Activated effector memory CD4-positive, alpha-beta T cell treated with Interleukin-2 at 50 U/mL for 16 hours (primary cell): ENCODE measurements around the gene SH3BP4.

ENCODE experiments used
- DNase-seq: peaks from one replicate; pipeline ENCODE4 v3.0.0-alpha.2; 2020

The SH3BP4 gene

GRCh38 chr2:234945339-234945873 is 6.4 kb upstream of the SH3BP4 start:
- DNase-seq: no peak

GRCh38 chr2:234947556-234947955 is 4.3 kb upstream of the SH3BP4 start:
- no peak for DNase-seq

DNA sequence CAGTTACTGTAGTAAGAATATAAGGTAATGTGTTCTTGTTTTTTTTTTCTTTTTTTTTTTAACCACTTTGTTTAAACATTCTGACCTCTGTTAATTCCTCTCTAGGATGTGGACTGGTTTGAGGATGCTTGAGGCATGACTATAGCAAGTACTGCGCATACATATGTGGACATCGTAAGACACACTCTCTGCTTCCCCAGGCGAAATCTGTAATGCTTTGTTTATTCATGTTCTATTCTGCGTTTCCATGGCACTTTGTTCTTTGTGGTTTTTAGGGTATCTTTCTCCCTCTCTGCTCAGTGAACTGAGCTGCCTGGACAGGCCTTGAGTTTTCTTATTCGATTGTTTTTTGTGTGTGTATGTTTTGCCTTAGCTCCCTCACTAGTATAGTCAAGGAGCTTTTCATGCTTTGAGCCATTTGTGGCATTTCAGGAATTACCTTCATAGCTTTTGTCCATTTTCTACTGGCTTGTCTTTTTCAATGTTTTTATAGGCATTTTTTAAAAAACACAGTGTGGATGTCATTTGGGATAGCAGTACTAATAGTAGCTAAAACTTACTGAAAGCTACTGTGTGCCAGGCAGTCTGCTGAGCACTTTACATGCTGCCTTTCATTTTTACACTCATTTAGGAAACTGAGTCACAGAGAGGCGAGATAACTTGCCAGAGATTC is 1.9 kb upstream of the SH3BP4 start:
- no peak for DNase-seq

DNA sequence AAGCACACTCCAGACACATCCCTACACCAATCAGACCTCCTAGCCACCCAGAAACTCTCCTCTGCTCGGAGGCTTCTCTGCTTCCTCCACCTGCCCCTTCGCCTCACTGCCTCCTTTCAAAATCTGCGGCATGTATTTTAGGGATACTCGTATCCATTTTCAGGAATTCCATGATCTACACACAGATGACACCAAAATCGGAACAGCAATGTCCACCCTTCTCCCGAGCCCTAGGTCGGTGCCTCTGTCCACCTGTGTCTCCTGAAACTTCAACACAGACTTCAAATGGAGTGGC is 1.4 kb upstream of the SH3BP4 start:
- DNase-seq: no peak

DNA sequence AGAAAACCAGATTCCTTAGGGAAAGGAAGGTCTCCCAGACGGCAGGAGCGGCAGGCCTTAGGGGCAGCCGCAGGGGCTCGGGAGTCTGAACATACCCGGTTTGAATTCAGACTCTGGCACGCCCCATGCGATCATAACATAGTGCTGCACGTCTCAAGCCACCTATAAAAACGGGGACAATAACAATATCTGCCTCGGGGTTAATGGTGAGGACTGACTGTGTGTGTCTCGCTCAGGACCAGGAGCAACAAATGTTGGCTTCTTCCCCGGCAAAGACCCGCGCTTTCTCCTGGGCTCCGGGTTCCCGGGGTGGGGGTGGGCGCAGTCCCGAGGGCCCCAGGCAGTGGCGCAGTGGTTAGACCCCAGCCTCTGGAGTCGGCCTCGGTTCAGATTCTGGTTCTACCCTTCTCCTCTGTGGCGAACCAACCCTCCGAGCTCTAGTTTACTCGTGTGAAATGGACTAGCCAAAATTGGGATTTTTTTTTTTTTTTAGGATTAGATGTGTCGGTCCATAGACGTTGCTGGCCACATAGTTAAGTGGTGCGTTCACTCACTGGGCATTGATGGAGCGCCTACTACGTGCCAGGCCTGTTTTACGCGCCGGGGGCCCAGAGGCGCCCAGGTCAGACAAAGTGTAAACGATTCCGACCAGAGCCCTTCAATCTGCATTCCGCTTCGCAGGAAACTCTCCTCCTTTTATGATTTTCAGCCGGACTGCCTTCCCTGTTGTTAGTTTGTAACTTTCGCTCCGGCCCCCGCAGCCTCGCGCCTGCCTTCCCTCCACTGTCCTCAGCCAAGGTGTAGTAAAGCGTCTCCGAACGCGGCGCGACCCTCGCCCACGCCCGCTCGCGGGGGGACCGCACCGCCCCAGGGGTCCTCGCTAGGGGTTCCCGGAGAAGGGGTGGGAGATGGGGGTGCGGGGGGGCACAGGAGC is 820 bp upstream of the SH3BP4 start:
- DNase-seq: no peak

DNA sequence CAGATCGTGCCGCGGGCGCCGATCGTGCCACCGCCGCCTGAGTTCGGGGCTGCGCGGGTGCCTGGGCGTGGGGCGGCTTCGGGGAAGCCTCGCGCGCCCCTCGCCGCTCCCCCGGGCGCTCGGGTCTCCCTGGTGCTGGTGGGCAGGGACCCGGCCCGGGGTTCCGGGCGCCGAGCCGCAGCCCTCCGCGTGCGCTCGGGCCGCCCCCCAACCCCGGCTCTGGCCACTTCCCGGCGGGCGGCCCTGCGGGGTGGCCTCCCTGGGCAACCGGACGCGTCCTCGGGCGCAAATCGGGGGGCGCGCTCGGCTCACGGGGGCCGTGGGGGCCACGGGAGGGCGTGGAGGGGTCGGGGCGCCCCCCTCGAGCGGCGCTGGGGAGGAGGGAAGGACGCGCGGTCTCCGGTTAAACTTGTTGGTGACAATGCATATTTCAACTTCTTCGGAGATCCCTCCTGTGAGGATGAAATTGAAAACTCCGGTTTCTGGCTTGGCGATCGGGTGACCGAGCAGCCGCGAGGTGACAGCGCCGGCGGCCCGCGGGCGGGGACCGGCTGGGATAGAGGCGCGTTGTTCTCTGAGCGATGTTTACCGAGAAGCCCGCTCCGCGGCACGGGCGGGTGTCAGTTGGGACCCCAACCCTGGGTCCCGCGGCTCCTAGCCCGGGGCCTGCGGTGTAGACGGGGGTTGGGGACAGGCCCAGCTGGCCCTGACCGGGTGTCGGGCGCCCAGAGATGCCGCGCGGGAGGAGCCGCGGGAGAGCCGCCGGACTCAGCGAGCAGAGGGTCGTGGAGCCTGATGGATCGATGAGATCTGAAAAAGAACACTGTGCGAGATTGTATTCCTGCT is 676 bp downstream of the SH3BP4 start:
- DNase-seq: no peak

DNA sequence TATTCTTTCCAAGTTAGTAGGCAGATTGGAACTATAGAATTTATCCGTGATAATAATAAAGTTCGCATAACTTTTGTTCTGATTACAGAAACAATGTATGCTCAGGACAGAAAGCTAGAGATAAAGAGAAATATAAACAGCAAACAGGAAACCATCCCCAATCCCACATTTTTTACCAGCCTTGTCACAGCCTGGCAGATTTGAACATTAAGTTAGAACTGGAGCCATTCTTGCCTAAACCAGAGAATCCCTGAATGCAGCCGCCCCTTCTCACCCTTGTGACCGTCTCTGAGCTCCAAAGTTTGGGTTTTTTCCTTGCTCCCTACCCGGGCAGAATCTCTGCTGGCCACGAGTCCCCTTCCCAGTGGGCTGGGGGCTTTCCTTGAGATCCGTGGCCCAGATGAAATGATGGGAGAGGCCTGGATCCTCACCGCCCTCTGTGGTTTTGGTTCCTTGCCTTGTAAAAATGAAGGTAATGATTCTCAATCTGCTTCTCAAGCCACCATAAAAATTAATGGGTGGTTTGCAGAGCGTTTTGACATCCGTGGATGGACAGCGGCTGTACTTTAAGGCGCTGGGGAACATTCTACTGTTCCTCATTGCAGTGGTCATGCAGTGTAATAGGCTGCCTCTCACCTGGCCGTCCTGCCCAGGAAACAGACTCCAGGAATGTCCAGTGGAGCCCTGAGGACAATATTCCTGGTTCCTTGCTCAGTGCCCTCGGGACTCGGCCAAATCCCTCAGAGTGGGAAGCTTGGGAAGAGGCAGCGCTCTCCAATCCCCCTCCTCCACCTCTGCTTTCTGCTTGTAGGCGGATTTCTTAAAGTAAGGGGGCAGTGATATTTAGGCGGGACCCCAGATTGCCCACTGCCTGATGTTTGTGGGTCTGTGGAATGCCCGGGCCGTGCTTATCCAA is 1.6 kb downstream of the SH3BP4 start:
- DNase-seq: no peak

DNA sequence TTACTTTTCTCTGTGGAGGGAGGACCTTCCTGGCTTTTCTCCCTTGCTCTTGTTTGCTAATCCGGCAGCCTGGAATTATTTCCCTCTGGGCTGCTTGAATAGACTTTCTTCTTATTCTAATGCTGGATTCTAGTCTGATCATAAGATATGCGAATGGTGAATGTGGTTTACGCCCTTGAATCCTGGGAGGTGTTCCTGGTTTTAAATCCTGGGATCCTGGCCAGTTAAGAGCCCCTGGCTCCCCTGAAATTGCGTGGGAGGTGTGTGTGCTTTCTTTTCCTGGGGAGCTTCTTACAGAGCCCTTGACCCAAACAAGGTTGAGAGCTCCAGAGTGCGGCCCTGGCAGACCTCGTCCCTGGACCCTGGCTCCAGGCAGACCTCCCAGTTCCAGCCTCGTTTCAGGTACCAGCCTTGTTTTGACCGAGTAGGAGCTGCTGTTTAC is 2.8 kb downstream of the SH3BP4 start:
- no peak for DNase-seq

DNA sequence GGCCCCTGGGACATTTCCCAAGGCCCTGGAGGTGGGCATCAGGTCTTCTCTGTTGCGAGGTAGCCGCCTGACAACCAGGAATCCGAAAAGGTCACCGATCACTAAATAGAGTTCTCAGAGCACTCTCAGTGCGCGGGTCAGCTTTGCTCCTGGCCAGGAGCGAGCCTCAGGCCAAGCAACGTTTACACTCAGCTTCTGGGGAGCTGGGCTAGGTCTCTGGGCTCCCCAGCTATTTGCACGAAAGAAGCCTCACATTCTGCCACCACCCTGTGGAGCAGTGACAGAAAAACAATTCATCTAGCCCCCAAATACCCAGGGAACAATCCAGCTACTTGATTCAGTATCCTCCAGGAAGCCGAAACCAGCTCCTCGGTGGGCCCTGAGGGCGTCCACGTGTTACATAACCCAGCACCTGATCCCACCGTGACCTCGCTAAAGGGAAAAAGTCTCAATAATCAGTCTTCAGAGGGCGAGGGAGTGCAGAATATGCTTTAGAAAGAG is 3.3 kb downstream of the SH3BP4 start:
- DNase-seq: no peak

- DNase-seq: no peak
Observed at GRCh38 chr2:234955971-234956509, 4.2 kb downstream of the SH3BP4 start.

DNA sequence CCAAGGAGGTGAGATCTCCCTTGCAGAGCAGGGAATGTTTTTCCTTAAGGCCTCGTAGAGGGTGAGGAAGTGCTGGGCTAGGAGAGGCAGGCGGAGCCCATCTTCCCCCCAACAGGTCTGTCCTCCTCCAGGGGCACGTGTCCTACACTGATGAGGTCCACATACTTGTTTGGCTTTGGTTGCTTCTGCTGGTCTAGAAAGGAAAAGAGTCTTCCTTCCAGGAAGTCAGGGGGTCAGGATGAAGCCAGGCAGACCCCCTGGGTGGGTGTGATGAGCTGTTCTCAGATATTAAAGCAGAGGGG is 6.0 kb downstream of the SH3BP4 start:
- no peak for DNase-seq

- DNase-seq: no peak
Observed at GRCh38 chr2:234958311-234958710, 6.5 kb downstream of the SH3BP4 start.

- no peak for DNase-seq
Observed at GRCh38 chr2:234958746-234959395, 7.1 kb downstream of the SH3BP4 start.

DNA sequence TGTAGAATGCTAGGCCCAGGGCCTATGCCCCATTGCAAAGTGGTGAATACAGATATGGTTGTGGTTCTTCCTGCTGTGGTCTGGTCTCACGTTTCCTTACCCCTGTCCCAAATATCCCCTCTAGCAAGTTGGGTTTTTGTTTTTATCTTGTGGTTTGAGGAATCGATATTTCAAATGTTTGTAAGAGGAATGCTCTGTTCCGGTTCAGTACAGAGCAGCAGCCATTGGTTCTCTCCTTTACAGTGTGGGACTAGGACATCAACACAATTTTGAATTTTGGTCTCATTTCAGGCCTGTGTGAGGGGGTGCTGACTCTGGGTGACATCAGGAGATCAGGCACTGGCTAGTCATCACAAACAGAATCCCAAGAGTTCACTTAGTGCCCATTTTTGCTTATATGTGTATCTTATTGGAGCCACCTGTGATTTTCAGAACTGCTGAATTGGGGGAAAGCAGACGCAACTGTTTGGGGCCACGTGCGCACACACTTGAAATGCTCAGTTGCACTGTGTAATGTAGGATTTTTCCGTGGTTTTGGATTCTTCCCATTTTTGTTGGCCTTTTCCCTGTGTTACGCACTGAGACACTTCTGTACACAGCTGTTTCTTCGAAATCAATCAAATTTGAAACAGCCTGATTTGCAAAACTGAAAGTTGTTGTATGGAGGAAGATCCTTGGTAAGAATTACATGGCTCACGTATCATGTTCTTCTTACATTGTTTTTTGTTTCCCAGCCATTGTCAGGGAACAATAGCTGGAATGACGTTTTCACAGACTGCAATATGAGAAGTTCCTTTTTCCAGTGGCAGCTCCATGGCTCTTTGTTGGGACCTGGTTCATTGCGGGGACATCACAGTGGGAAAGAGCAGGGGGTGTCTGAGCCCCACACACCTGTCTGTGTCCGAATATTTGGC is 8.6 kb downstream of the SH3BP4 start:
- no peak for DNase-seq

- DNase-seq: no peak
Observed at GRCh38 chr2:234961784-234962183, 10.0 kb downstream of the SH3BP4 start.

GRCh38 chr2:234963773-234964615 is 12.2 kb downstream of the SH3BP4 start:
- no peak for DNase-seq

DNA sequence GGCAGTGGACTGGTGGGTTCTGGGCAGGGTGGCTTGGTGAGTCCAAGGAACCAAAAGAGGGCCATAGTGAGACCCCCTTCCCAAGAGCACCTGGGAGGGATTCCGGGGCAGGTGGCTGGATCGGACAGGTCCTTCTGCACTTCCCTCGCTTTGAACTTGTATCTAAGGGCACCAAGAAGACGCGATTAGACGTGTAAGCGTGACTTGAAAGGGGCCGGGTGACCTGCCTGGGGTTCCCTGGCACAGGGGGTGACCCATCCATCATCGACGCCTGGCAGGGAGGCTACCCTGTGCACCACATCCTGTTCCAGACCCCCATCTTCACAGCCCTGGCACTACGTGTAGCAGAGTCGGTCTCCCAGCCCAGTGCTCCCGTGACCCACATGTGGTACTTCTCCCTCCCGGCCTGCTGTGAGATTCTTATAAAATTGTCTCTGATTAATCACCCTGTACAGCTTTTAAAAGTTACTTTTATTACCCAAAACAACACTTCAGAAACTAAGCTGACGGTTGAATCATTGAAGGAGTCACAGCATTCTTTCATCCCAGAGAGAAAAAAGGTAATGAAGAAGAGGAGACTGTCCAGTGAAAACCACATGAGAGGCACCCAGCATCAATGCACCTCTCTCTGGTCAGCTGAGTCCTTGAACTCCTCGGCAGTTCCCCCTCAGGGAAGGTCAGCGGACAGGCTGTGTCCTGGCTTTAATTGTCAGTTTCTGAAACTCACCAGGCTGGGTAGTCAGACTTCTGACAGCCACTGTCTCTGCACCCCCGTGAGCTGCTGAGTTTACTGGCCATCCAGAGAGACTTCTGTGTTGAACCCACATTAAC is 13.0 kb downstream of the SH3BP4 start:
- no peak for DNase-seq

- DNase-seq: no peak
Observed at GRCh38 chr2:234966340-234966739, 14.5 kb downstream of the SH3BP4 start.
